Measurements from ENCODE around the gene SFT2D1.
"Not testable (repeated sequence)": the region's sequence is repeated elsewhere in the genome, so short reads cannot be mapped to it uniquely, and the experiment has no call there.

Gene SFT2D1

GRCh38 chr6:166362427-166362826, 20.1 kb upstream of the SFT2D1 start:
- not testable (repeated sequence) for DNase-seq (ENCODE audit: low spot score)

GRCh38 chr6:166361077-166361429, 18.7 kb upstream of the SFT2D1 start:
- DNase-seq (ENCODE audit: low spot score), result no peak

- no peak for DNase-seq (ENCODE audit: low spot score)
Measured at GRCh38 chr6:166360243-166361076, 18.1 kb upstream of the SFT2D1 start.

GRCh38 chr6:166355552-166355951, 13.2 kb upstream of the SFT2D1 start:
- no peak for DNase-seq (ENCODE audit: low spot score)

DNA sequence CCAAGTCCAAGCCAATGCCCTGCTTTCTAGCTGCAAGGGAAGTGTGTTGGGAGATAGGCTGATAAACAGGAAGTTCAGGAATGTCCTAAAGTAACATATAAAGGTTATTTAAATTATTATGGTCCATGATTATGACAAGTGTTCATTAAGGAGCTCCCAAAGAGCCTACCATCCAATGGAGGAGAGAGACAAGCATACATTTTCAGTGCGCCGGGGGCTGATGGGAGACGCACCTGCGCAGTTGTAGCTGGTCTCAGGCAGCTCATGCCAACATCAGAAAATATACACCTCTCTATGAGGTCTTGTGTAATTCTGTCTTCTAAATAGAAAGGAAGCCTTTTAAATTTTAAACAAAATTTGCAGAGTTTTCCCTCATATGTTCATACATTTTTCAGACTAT, 12.6 kb upstream of the SFT2D1 start:
- DNase-seq (ENCODE audit: low spot score), result no peak

- DNase-seq (ENCODE audit: low spot score), result no peak
Measured at GRCh38 chr6:166354143-166354542, 11.8 kb upstream of the SFT2D1 start.

DNA sequence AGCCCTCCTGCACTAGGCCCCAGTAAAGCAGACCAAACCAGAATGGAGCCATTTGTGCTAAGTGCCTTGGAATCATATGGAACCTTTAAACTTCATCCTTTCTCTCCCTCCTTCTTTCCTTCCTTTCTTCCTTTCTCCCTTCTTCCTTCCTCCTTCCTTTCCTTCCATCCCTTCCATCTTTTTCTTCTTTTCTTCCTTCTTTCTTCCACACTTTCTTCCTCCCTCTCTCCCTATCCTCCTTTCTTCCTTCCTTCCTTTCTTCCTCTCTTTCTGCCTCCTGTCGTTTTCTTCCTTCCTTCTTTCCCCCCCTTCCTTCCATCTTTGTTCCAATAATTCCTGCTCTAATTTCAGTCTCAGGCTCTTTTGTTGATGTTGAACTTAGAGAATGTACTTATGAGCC, 11.2 kb upstream of the SFT2D1 start:
- no peak for DNase-seq (ENCODE audit: low spot score)

- no peak for DNase-seq (ENCODE audit: low spot score)
Measured at GRCh38 chr6:166352923-166353322, 10.6 kb upstream of the SFT2D1 start.

DNA sequence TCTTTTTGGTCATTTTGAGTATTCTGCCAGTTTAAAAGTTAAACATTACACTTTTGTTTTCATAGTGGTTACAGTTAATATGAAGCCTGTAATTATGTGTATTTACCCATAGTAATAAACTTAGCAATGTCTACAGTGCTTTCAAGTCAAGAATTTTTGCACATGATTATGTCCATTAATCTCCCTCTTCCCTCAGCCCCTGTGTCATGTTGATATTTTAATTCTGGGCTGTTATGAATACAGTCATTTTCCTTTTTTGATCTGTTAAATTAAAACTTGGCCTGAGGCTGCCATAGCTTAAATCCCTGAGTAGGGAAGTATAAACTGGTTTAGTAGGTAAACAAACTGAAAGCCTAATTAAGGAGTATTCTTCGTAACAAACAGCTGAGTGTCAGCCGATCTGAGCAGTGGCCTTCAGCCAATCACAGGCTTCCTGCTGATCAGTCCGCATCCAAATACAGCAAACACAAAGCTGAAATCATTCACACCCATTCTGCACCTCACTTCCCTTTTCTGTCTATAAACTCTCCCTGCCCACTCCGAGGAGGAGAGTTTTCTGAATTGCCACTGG, 9.5 kb upstream of the SFT2D1 start:
- peak; percentile 22 for DNase-seq (ENCODE audit: low spot score)

GRCh38 chr6:166348305-166348949, 6.1 kb upstream of the SFT2D1 start:
- DNase-seq (ENCODE audit: low spot score), result no peak

DNA sequence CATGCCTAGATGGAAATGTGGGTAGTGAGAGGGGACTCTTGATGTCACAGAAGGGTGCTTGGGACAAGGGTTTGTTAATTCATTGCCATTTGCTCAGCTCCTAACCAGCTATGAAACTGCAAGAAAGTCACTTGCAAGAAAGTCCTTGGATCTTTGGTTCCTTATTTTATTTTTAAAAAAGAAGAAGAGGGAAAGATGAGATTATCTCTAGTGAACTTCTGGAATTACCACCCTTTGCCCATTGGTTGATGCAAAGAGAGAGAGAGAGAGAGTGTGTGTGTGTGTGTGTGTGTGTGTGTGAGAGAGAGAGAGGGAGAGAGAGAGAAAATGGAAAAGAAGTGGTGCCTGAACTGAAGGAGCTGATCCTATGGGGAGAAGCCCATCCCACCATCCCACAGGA, 4.6 kb upstream of the SFT2D1 start:
- DNase-seq (ENCODE audit: low spot score), result no peak

GRCh38 chr6:166346449-166346848, 4.1 kb upstream of the SFT2D1 start:
- DNase-seq (ENCODE audit: low spot score), result no peak

- not testable (repeated sequence) for DNase-seq (ENCODE audit: low spot score)
Measured at GRCh38 chr6:166345672-166346071, 3.3 kb upstream of the SFT2D1 start.

GRCh38 chr6:166344921-166345320, 2.6 kb upstream of the SFT2D1 start:
- not testable (repeated sequence) for DNase-seq (ENCODE audit: low spot score)

- DNase-seq (ENCODE audit: low spot score), result no peak
Measured at GRCh38 chr6:166344240-166344639, 1.9 kb upstream of the SFT2D1 start.

DNA sequence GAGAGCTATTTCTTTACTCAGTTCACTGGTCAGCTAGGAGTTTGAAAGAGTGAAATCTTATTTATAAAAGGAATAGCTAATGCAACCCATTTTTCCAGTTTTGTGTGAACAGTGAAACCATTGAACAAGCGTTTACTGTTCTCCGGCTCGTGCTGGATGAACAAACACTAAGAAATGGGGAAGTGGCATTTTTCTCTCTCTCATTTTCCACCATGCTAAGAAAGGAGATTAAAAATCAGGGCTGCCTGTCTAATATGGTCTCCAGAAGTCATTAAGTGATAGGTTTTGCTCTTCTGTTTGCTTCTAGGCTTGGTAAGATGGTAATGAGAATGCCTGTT, 774 bp upstream of the SFT2D1 start:
- DNase-seq (ENCODE audit: low spot score), result no peak

DNA sequence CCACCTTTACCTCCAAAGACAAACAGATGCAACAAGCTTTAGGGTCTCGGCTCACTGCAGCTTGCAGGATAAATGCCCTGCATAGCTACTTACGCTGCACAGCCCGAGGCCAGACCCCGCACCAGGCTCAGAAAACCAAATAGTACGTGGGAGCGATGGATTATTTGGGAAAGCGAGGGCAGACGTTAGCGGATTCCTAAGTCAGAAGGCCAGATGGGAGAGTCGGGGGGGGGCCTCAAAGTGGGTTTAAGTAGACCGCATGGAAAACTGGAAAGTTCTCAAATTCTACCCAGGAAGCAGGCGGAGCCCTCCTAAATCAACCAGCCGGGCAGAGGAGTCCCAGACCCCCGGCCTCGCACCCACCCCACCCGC, 382 bp downstream of the SFT2D1 start:
- no peak for DNase-seq (ENCODE audit: low spot score)

- DNase-seq (ENCODE audit: low spot score), result no peak
Measured at GRCh38 chr6:166341464-166341863, 881 bp downstream of the SFT2D1 start.

GRCh38 chr6:166338854-166339253, 3.5 kb downstream of the SFT2D1 start:
- DNase-seq (ENCODE audit: low spot score), result no peak

DNA sequence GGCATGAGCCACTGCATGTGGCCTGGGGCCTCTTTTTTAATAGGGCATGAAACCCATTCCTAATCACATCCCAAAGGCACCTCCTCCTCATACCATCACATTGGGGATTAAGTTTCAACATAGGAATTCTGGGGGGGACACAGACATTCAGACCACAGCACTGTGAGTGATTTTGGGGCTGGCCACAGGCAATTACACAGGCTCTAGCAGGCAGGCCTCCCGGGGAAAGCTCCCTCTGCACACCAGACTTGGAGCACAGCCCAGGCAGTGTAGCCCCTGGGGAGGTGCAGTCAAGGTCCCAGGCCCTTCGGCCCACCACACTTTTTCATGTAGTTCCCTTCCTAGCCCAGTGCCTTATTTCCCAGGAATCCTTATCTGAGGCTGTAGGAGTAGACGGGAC, 5.5 kb downstream of the SFT2D1 start:
- no peak for DNase-seq (ENCODE audit: low spot score)

DNA sequence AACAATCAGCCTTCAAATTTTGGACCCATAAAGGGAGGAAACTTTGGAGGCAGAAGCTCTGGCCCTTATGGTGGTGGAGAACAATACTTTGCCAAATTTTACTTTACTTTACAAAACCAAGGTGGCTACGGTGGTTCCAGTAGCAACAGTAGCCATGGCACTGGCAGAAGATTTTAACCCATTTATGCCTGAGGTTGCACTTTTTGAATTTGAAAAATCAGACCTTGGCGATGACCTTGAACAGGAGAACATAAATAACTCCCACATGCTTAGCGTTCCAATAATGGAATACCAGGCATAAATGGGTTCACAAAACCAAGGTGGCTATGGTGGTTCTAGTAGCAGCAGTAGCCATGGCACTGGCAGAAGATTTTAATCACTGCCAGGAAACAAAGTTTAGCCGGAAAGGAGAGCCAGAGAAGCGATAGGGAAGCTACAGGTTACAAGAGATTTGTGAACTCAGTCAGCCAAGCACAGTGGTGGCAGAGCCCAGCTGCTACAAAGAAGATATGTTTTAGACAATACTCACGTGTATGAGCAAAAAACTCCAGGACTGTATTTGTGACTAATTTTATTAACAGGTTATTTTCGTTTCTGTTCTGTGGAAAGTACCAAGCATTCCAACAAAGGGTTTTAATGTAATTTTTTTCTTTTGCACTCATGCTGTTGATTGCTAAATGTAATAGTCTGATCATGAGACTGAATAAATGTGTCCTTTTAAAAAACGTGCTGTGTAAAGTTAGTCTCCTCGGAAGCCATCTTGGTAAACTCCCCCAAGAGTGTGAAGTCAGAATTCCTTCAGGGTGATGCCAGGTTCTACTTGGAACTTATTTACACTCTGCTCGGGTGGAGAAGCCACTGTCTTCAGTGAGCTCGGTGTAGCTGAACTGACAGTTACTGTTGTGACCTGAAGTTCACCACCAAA, 6.7 kb downstream of the SFT2D1 start:
- no peak for DNase-seq (ENCODE audit: low spot score)

- DNase-seq (ENCODE audit: low spot score), result no peak
Measured at GRCh38 chr6:166334878-166335277, 7.5 kb downstream of the SFT2D1 start.
